ENCODE measurements around the gene UBA3.

GRCh38 chr3:69092030-69092516 is 11.9 kb upstream of the UBA3 start:
- TF ChIP-seq CTCF (IDR thresholded peaks at IDR 0.05) (no peak), EZH2 (IDR thresholded peaks at IDR 0.05) (no peak)

All from neural progenitor cell (in vitro differentiated cells).